Neural cell (in vitro differentiated cells): ENCODE results near the gene TFEB.

Experiments
- CTCF ChIP-seq: fragments of 450-650 bp; IDR thresholded peaks from 2 replicates; pipeline ENCODE4 v1.5.1; 2014; ENCODE audit warnings: antibody characterized with exemption, mild to moderate bottlenecking, moderate library complexity; ENCODE audit not compliant: poor library complexity, severe bottlenecking
- MXI1 ChIP-seq: fragments of 450-650 bp; conservative IDR thresholded peaks from 2 replicates; pipeline ENCODE4 v1.6.1; 2014; ENCODE audit warnings: antibody characterized with exemption, mild to moderate bottlenecking; ENCODE audit not compliant: poor library complexity, severe bottlenecking
- TAF1 ChIP-seq: IDR thresholded peaks from 2 replicates; pipeline ENCODE4 v1.6.1; 2012; ENCODE audit warnings: low read depth

- no peak for TF ChIP-seq CTCF
- no peak for TF ChIP-seq MXI1
- TF ChIP-seq TAF1, result no peak
Observed at GRCh38 chr6:41704028-41704427, 31.4 kb downstream of the TFEB start.
